GM10266 (cell line): ENCODE data around the gene RFPL1.
"Not testable (repeated sequence)": the region's sequence is repeated elsewhere in the genome, so short reads cannot be mapped to it uniquely, and the experiment has no call there.

Experiments
- DNase-seq: peaks from one replicate; pipeline ENCODE4 v3.0.0; 2012; ENCODE audit errors: extremely low spot score
- TF ChIP-seq, protein P1 (sequence below): IDR thresholded peaks from 2 replicates; pipeline ENCODE4 v1.5.1; 2012; ENCODE audit warnings: mild to moderate bottlenecking, low read depth; ENCODE audit not compliant: control insufficient read depth, insufficient read depth; ENCODE audit errors: missing control alignments

Gene RFPL1

DNA sequence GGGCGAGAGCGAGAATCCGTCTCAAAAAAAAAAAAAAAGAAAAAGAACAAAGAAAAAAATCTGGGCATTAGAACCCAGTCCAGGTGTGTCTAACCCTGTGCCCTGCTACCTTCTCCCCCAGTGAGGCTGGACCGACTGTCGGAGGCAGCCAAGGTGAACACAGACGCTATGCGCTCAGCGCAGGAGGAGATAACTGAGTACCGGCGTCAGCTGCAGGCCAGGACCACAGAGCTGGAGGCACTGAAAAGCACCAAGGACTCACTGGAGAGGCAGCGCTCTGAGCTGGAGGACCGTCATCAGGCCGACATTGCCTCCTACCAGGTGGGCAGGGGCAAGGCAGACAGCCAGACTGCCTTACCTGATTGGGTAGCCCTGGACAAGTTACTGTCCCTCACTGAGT is 44.9 kb downstream of the RFPL1 start:
- TF ChIP-seq, protein P1, sequence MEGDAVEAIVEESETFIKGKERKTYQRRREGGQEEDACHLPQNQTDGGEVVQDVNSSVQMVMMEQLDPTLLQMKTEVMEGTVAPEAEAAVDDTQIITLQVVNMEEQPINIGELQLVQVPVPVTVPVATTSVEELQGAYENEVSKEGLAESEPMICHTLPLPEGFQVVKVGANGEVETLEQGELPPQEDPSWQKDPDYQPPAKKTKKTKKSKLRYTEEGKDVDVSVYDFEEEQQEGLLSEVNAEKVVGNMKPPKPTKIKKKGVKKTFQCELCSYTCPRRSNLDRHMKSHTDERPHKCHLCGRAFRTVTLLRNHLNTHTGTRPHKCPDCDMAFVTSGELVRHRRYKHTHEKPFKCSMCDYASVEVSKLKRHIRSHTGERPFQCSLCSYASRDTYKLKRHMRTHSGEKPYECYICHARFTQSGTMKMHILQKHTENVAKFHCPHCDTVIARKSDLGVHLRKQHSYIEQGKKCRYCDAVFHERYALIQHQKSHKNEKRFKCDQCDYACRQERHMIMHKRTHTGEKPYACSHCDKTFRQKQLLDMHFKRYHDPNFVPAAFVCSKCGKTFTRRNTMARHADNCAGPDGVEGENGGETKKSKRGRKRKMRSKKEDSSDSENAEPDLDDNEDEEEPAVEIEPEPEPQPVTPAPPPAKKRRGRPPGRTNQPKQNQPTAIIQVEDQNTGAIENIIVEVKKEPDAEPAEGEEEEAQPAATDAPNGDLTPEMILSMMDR: no peak
- DNase-seq: no peak

DNA sequence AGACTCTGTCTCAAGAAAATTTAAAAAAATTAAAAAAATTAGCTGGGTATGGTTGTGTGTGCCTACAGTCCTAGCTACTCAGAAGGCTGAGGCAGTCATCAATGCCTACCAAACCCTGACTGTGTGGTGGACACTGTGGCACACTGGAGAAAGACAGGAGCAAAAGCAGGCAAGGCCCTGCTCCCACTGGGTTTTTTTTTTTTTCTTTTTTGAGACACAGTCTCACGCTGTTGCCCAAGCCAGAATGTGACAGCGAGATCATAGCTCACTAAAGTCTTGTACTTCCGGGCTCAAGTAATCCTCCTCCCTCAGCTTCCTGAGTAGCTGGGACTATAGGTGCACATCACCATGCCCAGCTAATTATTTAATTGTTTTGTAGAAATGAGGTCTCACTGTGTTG is 46.3 kb downstream of the RFPL1 start:
- no peak for DNase-seq
- TF ChIP-seq, protein P1: no peak

DNA sequence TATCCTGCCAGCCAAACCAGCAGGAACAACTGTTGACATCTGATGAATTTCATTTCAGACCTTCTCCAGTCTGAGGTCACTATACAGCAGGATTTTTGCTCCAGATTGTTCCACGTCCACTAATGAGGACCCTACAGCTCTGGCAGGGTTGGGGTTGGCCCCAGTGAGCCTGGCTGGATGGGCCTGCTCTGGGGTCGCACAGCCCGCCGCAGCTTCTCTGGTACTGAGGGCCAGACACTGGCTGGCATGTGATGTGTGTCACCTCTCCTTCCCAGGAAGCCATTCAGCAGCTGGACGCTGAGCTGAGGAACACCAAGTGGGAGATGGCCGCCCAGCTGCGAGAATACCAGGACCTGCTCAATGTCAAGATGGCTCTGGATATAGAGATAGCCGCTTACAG is 47.1 kb downstream of the RFPL1 start:
- no peak for DNase-seq
- TF ChIP-seq, protein P1: no peak

DNA sequence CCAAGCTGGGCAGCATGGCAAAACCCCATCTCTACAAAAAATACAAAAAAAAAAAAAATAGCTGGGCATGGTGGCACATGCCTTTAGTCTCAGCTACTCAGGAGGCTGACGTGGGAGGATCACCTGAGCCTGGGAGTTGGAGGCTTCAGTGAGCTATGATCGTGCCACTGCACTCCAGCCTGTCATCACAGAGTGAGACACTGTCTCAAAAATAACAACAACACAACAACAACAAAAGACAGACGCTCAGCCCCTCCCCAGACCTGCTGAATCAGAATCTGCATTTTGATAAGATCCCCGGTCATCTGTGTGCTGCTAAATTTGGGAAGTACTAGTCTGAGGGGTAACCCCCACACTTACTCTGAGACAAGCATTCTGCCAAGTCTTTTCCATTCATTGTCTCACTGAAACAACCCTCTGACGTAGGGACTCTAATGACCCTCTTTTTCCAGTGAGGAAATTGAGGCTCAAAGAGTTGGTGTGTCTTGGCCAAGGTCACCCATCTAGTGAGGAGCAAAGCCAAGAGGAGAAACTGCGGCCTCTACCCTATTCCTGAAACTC is 49.1 kb downstream of the RFPL1 start:
- no peak for DNase-seq
- TF ChIP-seq, protein P1: no peak

DNA sequence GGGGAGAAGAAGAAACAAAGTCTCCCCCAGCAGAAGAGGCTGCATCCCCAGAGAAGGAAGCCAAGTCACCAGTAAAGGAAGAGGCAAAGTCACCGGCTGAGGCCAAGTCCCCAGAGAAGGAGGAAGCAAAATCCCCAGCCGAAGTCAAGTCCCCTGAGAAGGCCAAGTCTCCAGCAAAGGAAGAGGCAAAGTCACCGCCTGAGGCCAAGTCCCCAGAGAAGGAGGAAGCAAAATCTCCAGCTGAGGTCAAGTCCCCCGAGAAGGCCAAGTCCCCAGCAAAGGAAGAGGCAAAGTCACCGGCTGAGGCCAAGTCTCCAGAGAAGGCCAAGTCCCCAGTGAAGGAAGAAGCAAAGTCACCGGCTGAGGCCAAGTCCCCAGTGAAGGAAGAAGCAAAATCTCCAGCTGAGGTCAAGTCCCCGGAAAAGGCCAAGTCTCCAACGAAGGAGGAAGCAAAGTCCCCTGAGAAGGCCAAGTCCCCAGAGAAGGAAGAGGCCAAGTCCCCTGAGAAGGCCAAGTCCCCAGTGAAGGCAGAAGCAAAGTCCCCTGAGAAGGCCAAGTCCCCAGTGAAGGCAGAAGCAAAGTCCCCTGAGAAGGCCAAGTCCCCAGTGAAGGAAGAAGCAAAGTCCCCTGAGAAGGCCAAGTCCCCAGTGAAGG is 50.9 kb downstream of the RFPL1 start:
- DNase-seq: not testable (repeated sequence)

DNA sequence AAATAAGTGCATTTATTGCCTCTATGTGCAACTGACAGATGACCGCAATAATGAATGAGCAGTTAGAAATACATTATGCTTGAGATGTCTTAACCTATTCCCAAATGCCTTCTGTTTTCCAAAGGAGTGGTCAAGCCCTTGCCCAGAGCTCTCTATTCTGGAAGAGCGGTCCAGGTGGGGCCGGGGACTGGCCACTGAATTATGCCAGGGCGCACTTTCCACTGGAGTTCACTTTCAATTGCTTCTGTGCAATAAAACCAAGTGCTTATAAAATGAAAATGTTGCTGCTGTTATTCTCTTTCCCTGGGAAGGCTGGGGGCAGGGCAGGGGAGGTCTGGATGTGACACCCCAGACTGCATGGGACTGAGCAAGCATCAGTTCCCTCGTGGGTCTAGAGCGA is 52.6 kb downstream of the RFPL1 start:
- TF ChIP-seq, protein P1: no peak
- DNase-seq: no peak
